Smooth muscle cell (in vitro differentiated cells): ENCODE measurements around the gene GRID2IP. TPM values are rescaled to one million over a fixed set of nuclear protein-coding genes. Genes with fewer than 3 reads are reported as not detected.
A peak's percentile ranks its signal among the peaks of the same experiment; 100 is the strongest.

Experiments
- DNase-seq: peaks from one replicate; lab custom pipeline; 2025; ENCODE audit not compliant: unreplicated experiment; lab: John Stamatoyannopoulos, UW
- H2AFZ ChIP-seq: fragments of 200-600 bp; sonication (generic); 2 replicates; pipeline ENCODE4 v1.6.0; 2016; ENCODE audit warnings: antibody characterized with exemption, low read depth, mild to moderate bottlenecking
- H3F3A ChIP-seq: fragments of 200-600 bp; sonication (generic); 2 replicates; pipeline ENCODE4 v1.6.0; 2017; ENCODE audit warnings: antibody characterized with exemption, low read depth
- H3K27ac ChIP-seq: fragments of 200-600 bp; sonication (generic); 2 replicates; pipeline ENCODE4 v1.5.1; 2016; ENCODE audit warnings: low read depth, mild to moderate bottlenecking
- H3K27me3 ChIP-seq: fragments of 200-600 bp; sonication (generic); 2 replicates; pipeline ENCODE4 v1.6.1; 2016; ENCODE audit warnings: low read depth, mild to moderate bottlenecking
- H3K36me3 ChIP-seq: fragments of 200-600 bp; sonication (generic); 2 replicates; pipeline ENCODE4 v1.5.1; 2016; ENCODE audit warnings: low read depth
- H3K4me1 ChIP-seq: fragments of 200-600 bp; sonication (generic); 2 replicates; pipeline ENCODE4 v1.5.1; 2016; ENCODE audit warnings: low read depth
- H3K4me2 ChIP-seq: fragments of 200-600 bp; sonication (generic); 2 replicates; pipeline ENCODE4 v1.6.0; 2016; ENCODE audit warnings: mild to moderate bottlenecking
- H3K4me3 ChIP-seq: fragments of 200-600 bp; sonication (generic); 2 replicates; pipeline ENCODE4 v1.5.1; 2016; ENCODE audit warnings: mild to moderate bottlenecking
- H3K79me2 ChIP-seq: fragments of 200-600 bp; sonication (generic); 2 replicates; pipeline ENCODE4 v1.6.0; 2016; ENCODE audit warnings: low read depth, mild to moderate bottlenecking
- H3K9ac ChIP-seq: fragments of 200-600 bp; sonication (generic); 2 replicates; pipeline ENCODE4 v1.6.0; 2016; ENCODE audit warnings: low read depth
- H3K9me3 ChIP-seq: fragments of 200-600 bp; sonication (generic); replicated peaks from 2 replicates; pipeline ENCODE4 v1.5.1; 2016; ENCODE audit warnings: low read depth
- H4K20me1 ChIP-seq: fragments of 200-600 bp; sonication (generic); 2 replicates; pipeline ENCODE4 v1.6.0; 2016; ENCODE audit warnings: low read depth
- CTCF ChIP-seq: fragments of 200-600 bp; sonication (generic); IDR thresholded peaks from 2 replicates; pipeline ENCODE4 v1.5.1; 2017; ENCODE audit warnings: borderline replicate concordance, mild to moderate bottlenecking, antibody characterized with exemption; ENCODE audit not compliant: insufficient read depth, poor library complexity, severe bottlenecking
- WGBS: methylation state at CpG from one replicate; pipeline ENCODE4 v1.1.7; 2016; ENCODE audit warnings: low lambda C conversion rate; 5-methylcytosine and 5-hydroxymethylcytosine counted together
- polyA plus RNA-seq: library from polyadenylated mRNA; unstranded; fragments of >200 nt; fragmentation: Nextera tagmentation; extraction: Ambion mirVana; gene quantifications from 2 replicates; pipeline ENCODE4 v1.2.1, GENCODE V29; 2016
- total RNA-seq: library from RNA; depleted of rRNA; stranded (reverse); fragments of >200 nt; gene quantifications from 2 replicates; pipeline ENCODE4 v1.2.3, GENCODE V29; 2014

The GRID2IP gene
- total RNA-seq (not detected in 2 replicates), polyA plus RNA-seq (not detected in 2 replicates)

DNA sequence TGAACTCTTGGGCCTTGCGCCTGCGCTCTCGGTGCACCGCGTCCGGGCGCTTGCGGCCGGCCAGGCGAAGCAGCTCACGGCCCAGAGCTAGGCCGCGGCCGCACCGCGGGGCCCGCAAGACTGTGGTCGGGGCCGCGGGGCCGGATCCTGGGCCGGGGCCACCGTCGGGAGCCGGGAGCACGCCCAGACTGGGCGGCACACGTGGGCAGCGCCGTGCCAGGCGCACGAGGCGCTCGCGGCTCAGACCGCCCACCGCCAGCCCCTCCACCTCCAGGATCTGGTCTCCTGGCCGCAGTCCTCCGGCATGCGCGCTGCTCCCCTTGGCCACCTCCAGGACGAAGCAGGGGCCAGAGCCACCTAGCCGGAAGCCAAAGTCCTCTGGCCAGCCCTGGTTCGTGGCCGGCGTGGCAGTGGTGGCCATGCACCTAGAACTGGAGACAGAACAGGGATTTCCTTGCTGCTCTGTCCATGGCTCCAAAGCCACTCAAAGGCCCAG, at the start of gene GRID2IP:
TSS of gene GRID2IP (minus strand) at position 446 of the 496 bp plus-strand sequence. CDS start at position 421, 25 bp downstream.
- no peak within 1 kb of the TSS for H3K4me3 ChIP-seq
- no peak for TF ChIP-seq CTCF
- no peaks in the 10 kb centered on the region for H3K27me3 ChIP-seq
- H3F3A ChIP-seq = no peaks in the 10 kb centered on the region
- H3K36me3 ChIP-seq = no peaks in the 10 kb centered on the region
- no peaks in the 10 kb centered on the region for H3K9me3 ChIP-seq
- H3K79me2 ChIP-seq = no peaks in the 10 kb centered on the region
- no peaks in the 10 kb centered on the region for H3K4me1 ChIP-seq
- no peak within 1 kb of the TSS for H2AFZ ChIP-seq
- no peak for DNase-seq
- WGBS = 87% methylated on average over 9 of the region's 46 CpGs
- no peak within 1 kb of the TSS for H3K9ac ChIP-seq
- H3K4me2 ChIP-seq = no peak within 1 kb of the TSS
- H3K27ac ChIP-seq = no peak within 1 kb of the TSS
- H4K20me1 ChIP-seq = no peaks in the 10 kb centered on the region

DNA sequence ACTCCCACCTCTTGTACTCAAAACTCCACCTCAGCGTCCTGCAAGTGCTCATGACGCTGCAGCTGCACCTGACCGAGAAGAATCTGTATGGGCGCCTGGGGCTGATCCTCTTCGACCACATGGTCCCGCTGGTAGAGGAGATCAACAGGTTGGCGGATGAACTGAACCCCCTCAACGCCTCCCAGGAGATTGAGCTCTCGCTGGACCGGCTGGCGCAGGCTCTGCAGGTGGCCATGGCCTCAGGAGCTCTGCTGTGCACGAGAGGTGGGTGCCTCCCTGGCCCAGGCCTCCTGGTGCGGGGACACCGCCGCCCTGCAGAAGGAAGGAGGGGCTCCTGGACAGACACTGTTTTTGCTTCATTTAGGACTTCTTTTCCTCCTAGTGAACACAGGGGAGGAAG, 48.8 kb upstream of the GRID2IP start:
- Histone ChIP-seq H3K27ac (no peak overlapping the region), H3K79me2 (no peaks in the 10 kb centered on the region), H3K4me1 (no peaks in the 10 kb centered on the region), H3K36me3 (no peaks in the 10 kb centered on the region), H4K20me1 (no peaks in the 10 kb centered on the region), H3K9ac (no peak overlapping the region), H3K9me3 (no peaks in the 10 kb centered on the region), H3F3A (no peaks in the 10 kb centered on the region), H2AFZ (no peak overlapping the region), H3K27me3 (no peaks in the 10 kb centered on the region), H3K4me2 (no peak overlapping the region), H3K4me3 (no peak overlapping the region)
- 96% methylated on average over 15 of the region's 15 CpGs for WGBS
- DNase-seq = no peak
- no peak for TF ChIP-seq CTCF

DNA sequence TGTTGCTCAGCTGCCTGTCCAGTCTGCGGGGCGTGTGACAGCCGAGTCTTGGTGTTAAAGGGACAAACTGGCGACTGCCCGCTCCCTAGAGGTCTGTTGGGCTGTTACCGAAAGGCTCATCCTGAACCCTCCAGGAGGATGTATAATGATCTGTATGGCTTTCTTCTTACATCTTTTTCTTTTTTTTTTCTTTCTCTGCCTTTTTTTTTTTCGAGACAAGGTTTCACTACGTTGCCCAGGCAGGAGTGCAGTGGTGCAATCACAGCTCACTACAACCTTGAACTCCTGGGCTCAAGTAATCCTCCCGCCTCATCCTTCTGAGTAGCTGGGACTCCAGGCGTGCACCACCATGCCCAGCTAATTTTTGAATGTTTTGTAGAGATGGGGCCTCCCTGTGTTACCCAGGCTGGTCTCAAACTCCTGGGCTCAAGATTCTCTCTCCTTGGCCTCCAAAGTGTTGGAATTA, 39.4 kb upstream of the GRID2IP start:
- Histone ChIP-seq H3K36me3 (no peaks in the 10 kb centered on the region), H3K4me2 (peak overlapping the region; percentile 96), H3K4me3 (peak overlapping the region; percentile 93), H3K9me3 (no peaks in the 10 kb centered on the region), H3K27me3 (no peaks in the 10 kb centered on the region), H4K20me1 (peaks cover 5% of the 10 kb centered on the region), H3K4me1 (peaks cover 4% of the 10 kb centered on the region), H3K27ac (peak overlapping the region; percentile 49), H3K79me2 (peaks cover 23% of the 10 kb centered on the region), H2AFZ (peak overlapping the region; percentile 77), H3K9ac (peak overlapping the region; percentile 78), H3F3A (peaks cover 13% of the 10 kb centered on the region)
- TF ChIP-seq CTCF = no peak
- 17% methylated on average over 10 of the region's 10 CpGs for WGBS
- DNase-seq = no peak
